GM19467 (cell line): Measurements from ENCODE around the gene TRAF3.
"Not testable (repeated sequence)": the region's sequence is repeated elsewhere in the genome, so short reads cannot be mapped to it uniquely, and the experiment has no call there.

Experiments used
- ATAC-seq: cut with Tn5 transposase; IDR thresholded peaks from one replicate; pipeline ENCODE4 v1.9.1; 2021; ENCODE audit warnings: mild to moderate bottlenecking, moderate library complexity; ENCODE audit not compliant: unreplicated experiment

TRAF3 gene

DNA sequence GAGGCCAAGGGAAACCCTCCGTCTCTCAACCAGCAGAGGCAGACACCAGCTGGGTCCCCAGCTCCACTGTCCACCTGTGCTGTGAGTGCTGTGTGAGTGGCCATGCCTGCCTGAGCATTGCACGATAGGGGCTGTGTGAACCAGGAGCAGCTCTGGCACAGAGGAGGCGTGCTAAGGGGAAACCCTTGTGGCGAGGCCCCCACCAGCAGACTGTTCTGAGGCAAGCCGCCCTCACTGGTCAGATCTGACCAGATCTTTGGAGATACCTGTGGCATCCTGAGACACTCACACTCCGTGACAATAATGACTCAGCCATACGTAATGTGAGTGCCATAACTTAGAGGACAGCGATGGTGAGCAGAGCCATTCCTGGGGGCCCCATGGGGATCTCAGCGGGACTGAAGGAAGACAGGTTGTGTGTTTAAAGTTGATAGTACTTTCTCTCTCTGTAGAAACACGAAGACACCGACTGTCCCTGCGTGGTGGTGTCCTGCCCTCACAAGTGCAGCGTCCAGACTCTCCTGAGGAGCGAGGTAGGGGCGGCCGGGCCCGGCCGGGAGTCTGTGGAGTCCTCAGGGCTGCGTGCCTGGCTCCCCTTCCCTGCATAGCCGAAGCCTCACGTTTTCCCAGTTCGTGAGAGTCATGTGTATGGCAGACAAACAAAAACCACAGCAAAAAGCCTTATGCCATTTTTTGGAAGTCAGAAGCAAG, 108.6 kb downstream of the TRAF3 start:
- no peak for ATAC-seq

DNA sequence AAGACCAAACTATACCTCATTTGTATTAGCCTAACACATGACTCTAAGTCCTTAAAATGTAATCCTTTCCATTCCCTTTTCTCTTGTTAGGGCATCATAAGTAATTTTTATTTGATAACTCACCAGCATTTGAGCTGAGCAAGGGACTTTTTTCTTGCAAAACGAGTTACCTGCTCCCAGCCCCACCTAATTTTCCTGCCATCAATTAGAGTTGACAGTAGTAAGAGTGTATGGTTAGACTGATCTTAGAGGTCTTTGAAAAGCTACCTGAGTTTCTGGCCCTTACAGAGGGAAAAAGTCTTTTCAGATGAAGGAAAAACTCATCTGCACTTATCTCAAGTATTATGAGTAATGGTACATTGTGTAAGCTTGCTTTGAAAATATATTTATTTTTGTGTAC, 111.5 kb downstream of the TRAF3 start:
- ATAC-seq = no peak

DNA sequence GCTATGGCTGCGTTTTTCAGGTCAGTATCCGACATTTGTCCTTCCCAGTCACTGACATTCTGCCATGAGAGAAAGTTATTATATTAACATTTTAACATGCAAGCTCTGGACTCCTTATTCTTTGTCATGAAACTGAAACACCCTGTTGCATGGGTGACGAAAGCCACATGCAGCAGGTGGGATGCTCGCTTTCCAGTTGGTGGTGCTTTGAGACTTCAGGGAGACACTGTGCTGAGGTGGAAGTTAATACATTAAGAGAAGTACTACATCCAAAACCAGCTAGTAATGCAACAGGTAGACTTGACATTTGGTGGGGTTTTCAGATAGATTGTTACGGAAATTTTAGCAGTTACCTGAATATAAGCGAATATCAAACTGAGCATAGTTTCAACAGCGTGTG, 112.4 kb downstream of the TRAF3 start:
- no peak for ATAC-seq

DNA sequence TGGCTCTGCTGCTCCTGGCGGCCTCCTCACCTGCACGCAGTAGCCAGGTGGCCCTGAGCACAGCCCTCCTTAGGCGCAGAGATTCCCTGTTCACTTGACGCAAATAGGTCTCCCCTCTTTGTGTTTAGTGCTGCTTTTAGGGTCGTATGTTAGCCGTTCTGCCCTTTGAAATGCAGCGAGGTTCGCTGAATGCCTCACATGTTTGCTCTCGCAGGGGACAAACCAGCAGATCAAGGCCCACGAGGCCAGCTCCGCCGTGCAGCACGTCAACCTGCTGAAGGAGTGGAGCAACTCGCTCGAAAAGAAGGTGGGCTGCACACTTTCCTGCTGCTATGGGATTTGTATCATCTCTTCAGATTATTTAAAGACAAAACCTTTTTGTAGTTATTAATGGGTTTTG, 113.9 kb downstream of the TRAF3 start:
- ATAC-seq = no peak

DNA sequence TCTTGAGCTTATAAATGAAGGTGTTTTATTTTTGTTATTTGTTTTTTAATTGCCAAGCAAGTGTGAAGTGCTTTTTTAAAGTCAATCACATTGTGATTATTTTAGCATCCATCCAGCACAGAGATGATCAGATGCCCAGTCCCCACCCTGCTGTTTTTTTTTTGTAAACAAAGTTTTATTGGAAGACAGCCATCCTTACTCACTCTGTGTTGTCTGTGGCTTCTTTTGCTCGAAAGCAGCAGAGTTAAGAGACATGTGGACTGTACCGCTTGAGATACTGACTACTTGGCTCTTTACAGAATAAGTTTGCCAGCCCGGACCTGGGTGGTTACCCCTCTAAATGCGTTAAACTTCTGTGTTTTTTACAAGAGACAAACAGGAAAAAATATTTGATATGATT, 114.3 kb downstream of the TRAF3 start:
- ATAC-seq = no peak

DNA sequence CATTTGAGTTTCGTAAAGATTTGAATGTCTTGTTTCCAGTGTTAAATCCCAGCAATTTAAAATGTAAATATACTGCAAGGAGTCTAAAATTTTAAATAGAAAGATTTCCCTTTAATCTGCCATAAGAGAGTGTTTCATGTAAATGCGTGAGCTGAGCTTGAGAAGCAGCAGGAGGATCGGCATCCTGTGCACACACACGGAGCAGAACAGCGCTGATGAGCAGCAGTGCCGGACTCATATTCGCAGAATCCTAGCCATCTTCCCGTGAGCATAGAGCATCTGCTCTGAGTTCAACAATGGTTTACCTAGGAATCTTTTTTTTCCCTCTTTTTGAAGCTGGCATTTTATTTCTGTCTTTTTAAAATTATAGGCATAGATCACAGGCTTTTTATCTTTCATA, 115.4 kb downstream of the TRAF3 start:
- no peak for ATAC-seq

DNA sequence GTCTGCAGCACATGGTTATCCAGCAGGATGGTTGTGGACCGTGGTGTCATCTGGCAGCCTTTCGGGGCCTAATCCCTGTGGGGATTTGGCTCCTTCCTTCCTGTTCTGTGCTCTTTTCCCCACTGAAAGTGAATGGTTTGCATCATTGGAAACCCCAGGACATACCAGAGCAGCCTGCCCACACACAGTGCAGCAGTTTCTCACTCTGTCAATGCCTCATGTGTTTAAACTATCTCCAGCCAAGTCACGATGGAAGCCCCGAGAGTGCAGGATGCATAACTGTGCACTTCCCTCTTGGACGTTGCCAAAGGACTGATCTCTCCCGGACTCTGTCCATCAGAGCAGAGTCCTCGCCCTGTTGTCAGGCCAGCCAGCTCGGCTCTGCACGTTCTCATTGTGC, 116.2 kb downstream of the TRAF3 start:
- no peak for ATAC-seq

DNA sequence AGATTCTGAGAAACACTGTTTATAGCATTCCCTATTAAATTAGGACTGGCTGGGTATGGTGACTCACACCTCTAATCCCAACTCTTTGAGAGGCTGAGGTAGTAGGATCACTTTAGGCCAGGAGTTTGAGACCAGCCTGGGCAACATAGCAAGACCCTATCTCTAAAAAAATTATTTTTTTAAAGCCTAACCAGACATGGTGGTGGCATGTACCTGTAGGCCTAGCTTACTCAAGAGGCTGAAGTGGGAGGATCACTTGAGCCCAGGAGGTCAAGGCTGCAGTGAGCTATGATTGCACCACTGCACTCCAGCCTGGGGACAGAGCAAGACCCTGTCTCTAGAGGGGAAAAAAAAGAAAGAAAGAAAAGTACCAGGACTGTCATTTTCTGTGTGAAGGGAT, 119.5 kb downstream of the TRAF3 start:
- not testable (repeated sequence) for ATAC-seq

DNA sequence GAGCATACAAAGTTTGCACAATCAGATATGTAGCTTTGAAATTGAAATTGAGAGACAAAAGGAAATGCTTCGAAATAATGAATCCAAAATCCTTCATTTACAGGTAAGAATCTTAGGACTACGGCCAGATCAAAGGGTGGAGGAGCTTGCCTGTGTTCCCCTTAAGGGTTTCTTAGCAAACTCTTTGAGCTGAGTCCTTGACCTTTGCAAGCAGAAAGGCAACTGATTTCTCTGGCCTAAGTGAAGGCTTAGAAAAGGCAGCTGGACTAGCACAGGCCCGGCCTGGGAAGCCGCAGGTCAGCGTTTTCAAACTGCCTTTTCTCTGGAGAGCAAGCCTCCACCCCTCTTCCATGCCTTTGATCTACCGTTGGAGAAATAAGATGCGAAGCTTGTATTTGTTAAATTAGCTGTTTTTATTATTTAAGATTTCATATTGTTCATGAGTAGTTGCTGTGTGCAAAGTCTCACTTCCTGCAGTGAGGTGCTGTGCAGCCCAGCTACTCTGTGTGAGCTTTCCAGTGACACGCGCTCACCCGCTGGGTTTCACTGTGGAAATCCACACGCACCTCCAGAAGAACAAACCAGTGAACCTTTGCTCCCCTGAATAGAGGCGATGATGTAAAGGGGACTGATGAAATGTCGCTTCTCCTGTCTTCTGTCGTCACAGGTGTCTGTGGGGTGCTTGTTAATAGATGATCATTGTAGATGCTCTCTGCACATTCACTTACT, 120.2 kb downstream of the TRAF3 start:
- ATAC-seq = no peak

DNA sequence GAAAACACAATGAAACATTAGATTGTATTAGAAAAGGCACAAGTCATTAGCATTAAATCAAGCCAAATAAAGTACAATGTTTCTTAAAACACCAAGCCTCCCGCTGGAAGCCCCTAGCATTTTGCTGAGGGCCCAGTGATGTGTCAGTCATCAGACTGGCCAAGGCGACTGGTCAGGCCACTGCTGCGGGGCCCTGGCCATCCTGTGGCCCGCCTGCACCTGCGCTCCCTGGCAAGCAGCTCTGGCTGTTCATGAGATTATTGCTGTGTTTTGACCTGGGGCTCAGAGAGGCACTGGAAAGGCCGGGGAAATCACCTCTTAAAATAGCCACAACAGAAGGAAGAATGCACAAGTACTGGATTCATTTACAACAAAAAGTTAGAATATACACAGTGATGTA, 121.0 kb downstream of the TRAF3 start:
- ATAC-seq = no peak

DNA sequence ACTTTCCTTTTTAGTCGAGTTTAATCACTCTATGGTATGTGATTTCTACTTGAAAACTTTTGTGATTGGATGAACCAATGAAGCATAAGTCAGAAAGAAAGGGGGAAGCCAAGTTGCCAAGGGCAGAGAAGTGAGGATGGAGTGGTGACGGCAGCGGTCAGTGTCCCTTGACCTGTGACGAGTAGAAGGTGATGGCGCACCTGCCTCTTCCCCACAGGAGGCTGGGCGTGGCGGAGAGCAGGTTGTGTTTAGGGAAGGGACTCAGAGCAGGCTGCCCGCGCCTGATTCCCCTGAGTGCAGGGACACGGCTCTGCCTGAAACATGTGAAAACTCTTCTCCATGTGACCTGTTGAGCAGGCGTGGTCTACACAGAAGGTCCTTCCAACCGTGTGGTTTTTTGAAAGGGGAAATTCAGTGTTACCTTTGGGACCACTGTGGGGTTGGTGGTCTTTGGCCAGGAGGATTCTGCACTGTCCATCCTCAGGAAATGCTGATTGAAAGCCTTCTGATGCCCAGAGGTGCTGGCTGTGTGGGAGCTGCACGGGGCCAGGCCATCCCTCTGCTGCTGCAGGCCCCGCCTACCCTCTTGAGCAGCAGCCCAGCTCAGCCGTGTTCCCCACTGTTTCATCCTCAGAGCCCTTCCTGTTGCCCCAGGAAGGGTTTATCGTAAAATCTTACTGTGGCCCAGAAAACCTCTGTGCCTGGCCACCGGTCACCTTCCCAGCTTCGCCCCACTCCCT, 121.7 kb downstream of the TRAF3 start:
- ATAC-seq = no peak

DNA sequence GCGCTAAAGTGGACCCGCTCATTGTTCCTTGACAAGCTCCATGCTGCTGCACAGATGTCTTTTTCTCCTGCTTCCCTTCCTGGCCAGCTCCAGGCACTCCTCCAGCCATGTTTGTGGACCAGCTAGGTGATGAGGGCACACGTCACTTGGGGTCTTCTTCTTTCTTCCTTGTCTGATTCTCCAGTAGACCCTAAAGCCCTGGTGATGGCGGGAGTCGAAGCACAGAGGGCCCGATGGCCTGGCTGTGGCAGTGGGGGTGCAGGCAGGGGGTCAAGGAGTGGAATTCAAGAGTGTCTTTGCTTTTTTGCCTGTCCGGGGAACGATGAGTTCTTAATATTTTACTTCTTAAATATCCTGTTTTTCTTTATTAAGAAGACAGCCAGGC, 122.3 kb downstream of the TRAF3 start:
- no peak for ATAC-seq

DNA sequence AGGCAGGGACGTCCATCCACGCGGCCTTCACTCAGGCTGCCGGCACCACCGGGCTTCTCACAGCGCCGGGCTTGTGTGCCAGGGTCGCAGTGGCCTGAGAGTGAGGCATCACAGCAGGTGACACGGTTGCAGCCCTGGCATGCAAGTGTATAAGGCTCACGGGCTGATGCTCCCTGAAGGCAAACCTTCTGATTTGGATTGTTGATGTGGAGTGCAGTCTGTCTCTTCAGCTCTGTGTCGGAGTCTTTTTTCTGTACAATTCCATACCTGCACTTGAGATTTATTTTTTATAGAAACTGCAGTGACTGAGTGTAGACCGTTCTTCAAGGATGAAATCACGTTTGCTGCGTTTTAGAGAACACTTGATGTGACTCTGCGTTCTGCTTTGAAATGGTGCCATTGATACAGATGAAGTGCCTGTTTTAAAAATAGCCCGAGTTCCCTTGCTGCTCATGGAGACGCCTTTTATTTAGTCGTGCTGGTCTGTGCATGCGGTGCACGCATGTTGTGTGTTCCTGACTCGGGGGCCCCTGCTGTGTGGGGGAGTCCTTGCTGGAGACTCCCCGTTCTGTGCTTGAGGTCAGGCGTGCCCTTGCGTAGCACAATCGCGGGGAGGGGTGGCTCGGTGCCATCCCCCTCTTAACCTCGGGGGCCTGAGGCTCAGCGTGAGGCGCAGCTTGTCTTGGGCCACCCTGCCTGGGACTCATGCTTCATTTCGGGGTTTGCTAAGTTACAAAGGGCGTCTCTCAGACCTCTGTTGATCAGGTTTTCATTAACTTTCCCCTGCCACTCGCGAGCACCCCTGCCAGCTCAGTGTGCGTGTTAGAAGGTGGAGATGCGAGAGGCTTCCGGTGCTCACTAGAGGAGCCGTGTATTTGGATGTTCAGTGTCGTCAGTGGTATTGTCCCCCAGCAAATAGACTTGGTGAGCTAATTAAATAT, 123.7 kb downstream of the TRAF3 start:
- peak; percentile 42 for ATAC-seq

DNA sequence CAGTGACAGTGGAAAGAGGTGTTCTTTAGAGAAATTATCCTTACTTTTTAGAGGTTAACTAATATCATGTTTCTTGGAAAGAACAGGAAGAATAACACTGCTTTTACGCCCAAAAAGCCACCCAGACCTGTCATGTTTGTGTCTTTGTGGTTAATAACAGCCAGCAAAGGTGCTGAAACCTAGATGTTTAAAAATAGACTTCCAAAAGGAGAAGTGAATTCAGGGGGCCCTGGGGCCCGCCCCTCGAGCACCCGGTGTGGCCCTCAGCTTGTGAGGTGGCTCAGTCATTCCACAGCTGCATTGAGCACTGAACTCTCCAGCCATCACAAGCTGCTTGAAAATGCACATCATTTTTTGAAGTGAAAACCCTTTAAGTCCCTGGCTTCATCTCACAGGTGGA, 124.4 kb downstream of the TRAF3 start:
- ATAC-seq = peak; percentile 66

DNA sequence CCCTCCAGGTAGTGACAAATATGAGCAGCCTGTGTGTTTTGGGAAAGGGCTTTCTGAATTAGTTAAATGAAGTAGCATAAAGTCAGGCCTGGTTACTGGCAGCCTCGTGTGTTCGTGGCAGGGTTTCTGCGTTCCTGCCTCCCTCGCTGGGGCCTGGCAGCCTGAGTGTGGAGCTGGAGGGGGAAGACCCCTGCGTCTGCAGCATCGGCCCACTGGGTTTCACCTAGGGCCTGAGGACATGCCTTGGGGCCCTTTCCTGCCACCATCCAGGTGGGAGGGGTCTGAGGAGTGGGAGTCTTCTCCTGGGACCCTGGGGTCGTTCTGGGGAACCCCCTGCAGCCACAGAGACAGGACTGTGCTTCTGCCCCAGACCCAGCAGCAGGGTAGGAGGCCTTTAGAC, 124.8 kb downstream of the TRAF3 start:
- ATAC-seq = peak; percentile 8

DNA sequence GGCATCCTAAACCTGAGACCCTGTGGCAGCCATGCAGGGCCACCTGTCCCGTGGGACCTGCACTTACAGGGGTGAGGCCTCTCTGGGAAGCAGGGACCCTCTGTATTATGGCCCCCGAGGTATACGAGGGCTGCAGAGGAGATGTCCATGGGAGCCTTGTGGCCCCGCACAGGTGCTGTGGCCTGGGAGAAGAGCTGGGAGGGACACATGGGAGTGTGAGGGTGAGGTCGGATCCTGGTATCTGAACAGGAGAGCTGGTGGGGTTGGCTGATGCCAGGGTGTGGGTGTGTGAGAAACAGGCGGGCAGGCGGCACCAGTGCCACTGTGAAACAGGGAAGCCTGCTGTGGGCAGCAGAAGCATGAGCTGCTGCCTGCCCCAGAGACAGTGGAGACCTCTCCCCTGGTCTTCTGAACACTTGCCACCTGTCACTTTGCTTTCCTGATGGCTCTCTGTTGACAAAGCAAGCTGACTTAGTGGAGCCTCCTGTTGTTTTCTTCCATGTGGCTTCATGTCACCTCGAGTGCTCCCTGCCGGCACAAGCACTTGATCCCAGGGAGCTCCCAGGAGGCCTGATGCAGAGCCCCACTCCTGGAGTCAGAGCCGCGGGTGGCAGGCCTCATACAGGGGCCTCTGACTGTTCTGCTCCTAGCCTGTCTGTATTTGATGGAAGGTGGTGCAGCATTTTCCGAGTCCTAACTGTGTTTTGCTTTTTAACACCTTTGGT, 125.4 kb downstream of the TRAF3 start:
- ATAC-seq = no peak

DNA sequence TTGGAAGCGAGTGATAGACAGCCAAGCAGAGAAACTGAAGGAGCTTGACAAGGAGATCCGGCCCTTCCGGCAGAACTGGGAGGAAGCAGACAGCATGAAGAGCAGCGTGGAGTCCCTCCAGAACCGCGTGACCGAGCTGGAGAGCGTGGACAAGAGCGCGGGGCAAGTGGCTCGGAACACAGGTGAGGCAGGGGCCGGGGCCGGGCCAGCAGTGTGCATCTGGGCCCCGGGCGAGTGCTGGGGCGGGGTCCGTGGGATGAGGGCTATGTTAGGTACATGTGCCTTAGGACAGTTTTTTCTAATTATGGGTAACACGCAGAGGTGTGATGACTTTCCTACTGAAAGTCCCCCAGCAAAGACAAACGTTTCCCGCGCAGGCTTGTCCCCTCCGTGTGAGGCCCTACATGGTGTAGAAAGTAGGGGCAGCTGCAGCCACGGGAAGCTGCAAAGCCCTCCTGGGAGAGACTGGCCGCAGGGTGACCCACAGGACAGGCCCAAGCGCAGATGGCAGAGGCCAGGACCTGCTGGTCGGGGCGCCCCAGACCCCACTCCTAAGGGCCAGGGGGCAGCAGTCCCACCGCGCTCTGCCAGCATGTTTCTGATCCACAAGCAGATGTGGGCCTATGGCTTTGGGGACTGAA, 126.1 kb downstream of the TRAF3 start:
- no peak for ATAC-seq

DNA sequence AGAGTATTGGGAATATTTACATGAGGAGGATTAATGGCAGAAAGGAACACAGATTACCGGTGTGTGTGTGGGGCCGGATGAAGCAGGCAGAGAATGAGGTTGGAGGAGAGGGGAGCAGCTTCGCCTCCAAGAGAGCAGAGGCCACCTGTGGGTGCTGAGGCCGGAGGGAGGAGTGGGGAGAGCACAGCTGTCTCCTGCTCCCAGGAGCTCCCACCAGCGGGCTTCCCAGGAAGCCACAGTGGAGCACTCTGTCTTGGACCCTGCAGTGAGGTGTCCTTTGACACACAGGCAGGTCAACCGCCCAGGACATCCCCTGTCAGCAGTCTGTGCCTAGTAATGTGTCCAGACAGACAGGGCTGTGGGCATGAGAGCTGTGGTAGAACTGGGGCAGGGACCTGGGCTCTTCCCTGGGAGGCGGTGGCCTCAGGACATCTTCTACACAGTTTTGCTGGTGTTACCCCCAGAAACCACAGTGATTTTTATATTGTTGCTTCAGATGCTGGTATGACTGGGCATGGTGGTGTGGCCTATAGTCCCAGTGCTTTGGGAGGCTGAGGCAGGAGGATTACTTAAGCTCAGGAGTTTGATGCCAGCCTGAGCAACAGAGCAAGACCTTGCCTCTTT, 126.8 kb downstream of the TRAF3 start:
- ATAC-seq = no peak
